ENCODE results near the gene TLK1.
"Not testable (repeated sequence)": the region's sequence is repeated elsewhere in the genome, so short reads cannot be mapped to it uniquely, and the experiment has no call there.

TLK1 gene

GRCh38 chr2:171167352-171167997 is 6.8 kb upstream of the TLK1 start:
- DNase-seq, result no peak

GRCh38 chr2:171166328-171166983 is 5.8 kb upstream of the TLK1 start:
- no peak for DNase-seq

GRCh38 chr2:171165967-171166327 is 5.3 kb upstream of the TLK1 start:
- DNase-seq, result no peak

- DNase-seq, result no peak
These were observed 2.6 kb upstream of the TLK1 start for GRCh38 chr2:171163261-171163660.

GRCh38 chr2:171162522-171163197 is 2.0 kb upstream of the TLK1 start:
- not testable (repeated sequence) for DNase-seq

- peak; percentile 70 for DNase-seq
These were observed 455 bp upstream of the TLK1 start for GRCh38 chr2:171160956-171161740.

GRCh38 chr2:171159372-171160118 is 1.1 kb downstream of the TLK1 start:
- no peak for DNase-seq

- DNase-seq, result no peak
These were observed 1.8 kb downstream of the TLK1 start for GRCh38 chr2:171158790-171159371.

- no peak for DNase-seq
These were observed 2.5 kb downstream of the TLK1 start for GRCh38 chr2:171158036-171158789.

GRCh38 chr2:171157109-171157500 is 3.6 kb downstream of the TLK1 start:
- DNase-seq, result no peak

- DNase-seq, result no peak
These were observed 6.3 kb downstream of the TLK1 start for GRCh38 chr2:171154348-171154747.

GRCh38 chr2:171150694-171151285 is 9.9 kb downstream of the TLK1 start:
- no peak for DNase-seq

GRCh38 chr2:171149986-171150693 is 10.6 kb downstream of the TLK1 start:
- DNase-seq, result no peak

- DNase-seq, result no peak
These were observed 11.3 kb downstream of the TLK1 start for GRCh38 chr2:171149171-171149938.

- DNase-seq, result no peak
These were observed 13.6 kb downstream of the TLK1 start for GRCh38 chr2:171147081-171147480.

GRCh38 chr2:171146633-171147032 is 14.1 kb downstream of the TLK1 start:
- DNase-seq, result no peak

- no peak for DNase-seq
These were observed 14.6 kb downstream of the TLK1 start for GRCh38 chr2:171146071-171146470.

GRCh38 chr2:171143670-171144062 is 17.0 kb downstream of the TLK1 start:
- DNase-seq, result no peak

GRCh38 chr2:171142398-171142797 is 18.3 kb downstream of the TLK1 start:
- no peak for DNase-seq

- no peak for DNase-seq
These were observed 19.4 kb downstream of the TLK1 start for GRCh38 chr2:171141320-171141719.

Measured in NCI-H1105 (cell line).